ENCODE results near the gene GNS.

GRCh38 chr12:64670019-64670418 lies 89.2 kb downstream of the GNS start:
- no peak for TF ChIP-seq HNF4G (IDR thresholded peaks at IDR 0.05)
- TF ChIP-seq CTCF (IDR thresholded peaks at IDR 0.05; ENCODE audit: low read depth, low read length, missing input control) = no peak
- no peak for TF ChIP-seq JUND (IDR thresholded peaks at IDR 0.05)

Measured in liver (tissue), 3 donors.